SH-SY5Y (cell line): ENCODE measurements around the gene MAP1B.

Source experiments
- GATA2 ChIP-seq: IDR thresholded peaks from 2 replicates; pipeline ENCODE4 v1.6.1; 2011; ENCODE audit warnings: mild to moderate bottlenecking, low read depth, low read length
- GATA3 ChIP-seq: IDR thresholded peaks from 2 replicates; pipeline ENCODE4 v1.6.1; 2011; ENCODE audit warnings: low read depth, mild to moderate bottlenecking, low read length, moderate library complexity

GRCh38 chr5:72110394-72111013, 3.2 kb downstream of the MAP1B start:
- TF ChIP-seq GATA3 (no peak), GATA2 (peak; percentile 67)
